Posterior vena cava (tissue), 2 donors: ENCODE results near the gene UNC119. TPM values are rescaled to one million over a fixed set of nuclear protein-coding genes. Genes with fewer than 3 reads are reported as not detected.
"Not testable (repeated sequence)": the region's sequence is repeated elsewhere in the genome, so short reads cannot be mapped to it uniquely, and the experiment has no call there.

ENCODE experiments used
- DNase-seq: peaks from one replicate; pipeline ENCODE4 v3.0.0-alpha.2; 2020; ENCODE audit warnings: low spot score
- intact Hi-C, 2 donors: fragments of 100-400 bp; cut with DNase I; formaldehyde crosslinking; loops; one replicate each; pipeline versions ENCODE4 v1.14.1 to v1.14.2; 2022 to 2023
- total RNA-seq, 2 donors: library from RNA; stranded (reverse); fragmentation: NEBNext Ultra II Directional; extraction: Animal tissue kit (Norgen Biotek cat#: 25700); gene quantifications; one replicate each; pipeline ENCODE4 v1.2.1, GENCODE V29; 2021
- donor health status: DM: yes; HTN: yes; CAD: no.
- donor health status: DM: yes; HTN: yes; CAD: no.

Gene UNC119
- total RNA-seq, 2 donors from 2014 or later, result 12.9 to 15.6 TPM

DNA sequence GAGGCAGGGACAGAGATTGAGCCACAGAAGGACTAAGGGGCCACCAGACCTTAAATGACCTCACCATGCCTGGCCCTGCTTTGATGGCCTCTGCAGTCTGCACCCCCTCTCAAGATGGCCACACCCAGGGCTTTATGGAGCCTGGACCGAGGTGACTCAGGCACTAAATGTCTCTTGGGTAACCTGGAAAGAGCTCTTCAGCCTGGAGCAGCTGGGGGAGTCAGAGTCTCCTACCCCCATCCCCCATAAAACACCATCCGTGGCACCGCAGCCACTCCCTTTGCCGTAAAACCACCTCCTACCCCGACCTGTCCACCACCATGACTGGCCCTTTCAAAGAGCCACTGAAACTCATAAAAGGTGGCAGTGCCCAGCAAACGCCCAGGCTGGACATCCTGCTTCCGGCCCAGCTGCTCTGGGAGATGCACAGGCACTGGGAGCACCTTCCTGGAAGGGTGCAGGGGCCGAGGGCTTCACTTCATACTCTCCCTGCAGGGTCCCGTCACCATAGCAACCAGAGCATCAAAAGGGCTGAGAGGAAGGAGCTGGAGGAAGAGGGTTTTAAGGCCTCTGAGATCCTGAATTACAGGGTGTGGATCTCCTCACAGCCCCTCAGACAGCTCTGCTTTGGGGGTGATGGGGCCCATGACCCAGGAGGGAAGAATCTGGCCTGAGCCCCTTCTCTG is 24.0 kb downstream of the UNC119 start:
- intact Hi-C loops, result no loop called here
- no peak for DNase-seq

DNA sequence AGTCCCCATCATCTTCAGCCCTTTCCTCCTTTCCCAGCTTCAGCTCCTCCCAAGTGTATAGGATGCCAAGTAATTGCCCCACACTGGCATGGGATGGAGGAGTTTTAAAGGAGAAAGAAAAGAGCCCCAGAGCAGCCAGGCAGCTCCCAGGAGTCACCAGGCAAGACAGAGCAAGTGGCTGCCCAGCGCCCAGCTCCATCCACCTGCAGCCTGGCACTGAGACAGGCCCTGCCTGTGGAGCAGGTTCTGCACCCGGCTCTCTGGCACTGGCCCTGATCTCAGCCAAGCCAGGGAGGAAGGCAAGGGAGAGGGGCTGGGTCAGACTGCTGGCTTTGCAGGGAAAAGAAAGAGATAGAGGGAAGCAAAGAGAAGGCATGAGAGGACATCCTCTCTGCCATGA is 24.6 kb downstream of the UNC119 start:
- DNase-seq, result no peak
- intact Hi-C loops, result no loop called here

DNA sequence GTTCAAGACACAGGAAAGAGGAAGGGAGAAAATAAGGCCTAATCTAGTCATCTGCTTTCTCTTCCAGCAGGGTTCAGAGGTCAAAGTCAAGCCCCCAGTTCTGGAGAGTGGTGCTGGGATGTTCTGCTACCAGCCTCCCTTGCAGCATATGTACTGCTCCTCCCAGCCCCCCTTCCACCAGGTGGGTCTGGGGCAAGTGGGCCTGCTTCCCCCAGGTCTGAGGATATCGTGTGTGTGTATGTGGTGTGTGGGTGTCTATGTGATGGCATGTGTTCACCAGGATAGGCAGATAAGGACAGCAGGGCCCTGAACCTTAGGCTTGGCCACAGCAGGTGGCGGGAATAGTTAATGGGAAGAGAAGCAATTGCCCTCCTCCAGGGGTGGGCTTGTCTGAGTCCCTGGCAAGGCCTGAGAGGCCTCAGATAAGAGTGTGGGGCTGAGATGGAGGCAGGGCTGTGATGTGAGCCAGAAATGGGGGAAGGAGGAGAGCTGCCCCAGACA is 25.2 kb downstream of the UNC119 start:
- intact Hi-C loops, result no loop called here
- no peak for DNase-seq

DNA sequence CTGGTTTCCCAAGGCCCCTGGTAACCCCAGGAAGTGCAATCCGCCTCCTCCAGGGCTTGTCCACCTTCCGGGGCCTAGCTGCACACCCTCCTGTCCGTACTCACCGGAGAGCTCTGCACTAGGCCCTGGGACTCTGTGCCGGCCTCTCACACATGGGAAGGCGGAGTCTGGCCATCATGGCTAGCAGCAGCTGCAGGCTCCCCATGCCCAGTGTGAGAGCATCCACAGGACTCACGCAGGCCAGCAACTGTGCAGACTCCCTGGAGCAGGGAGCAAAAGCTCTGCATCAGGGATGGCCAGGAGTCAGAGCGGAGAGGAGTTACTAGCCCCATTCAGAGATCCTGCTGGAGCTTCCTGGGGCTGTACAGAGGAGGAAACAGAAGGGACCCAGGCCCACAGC is 26.0 kb downstream of the UNC119 start:
- intact Hi-C loops, result no loop called here

DNA sequence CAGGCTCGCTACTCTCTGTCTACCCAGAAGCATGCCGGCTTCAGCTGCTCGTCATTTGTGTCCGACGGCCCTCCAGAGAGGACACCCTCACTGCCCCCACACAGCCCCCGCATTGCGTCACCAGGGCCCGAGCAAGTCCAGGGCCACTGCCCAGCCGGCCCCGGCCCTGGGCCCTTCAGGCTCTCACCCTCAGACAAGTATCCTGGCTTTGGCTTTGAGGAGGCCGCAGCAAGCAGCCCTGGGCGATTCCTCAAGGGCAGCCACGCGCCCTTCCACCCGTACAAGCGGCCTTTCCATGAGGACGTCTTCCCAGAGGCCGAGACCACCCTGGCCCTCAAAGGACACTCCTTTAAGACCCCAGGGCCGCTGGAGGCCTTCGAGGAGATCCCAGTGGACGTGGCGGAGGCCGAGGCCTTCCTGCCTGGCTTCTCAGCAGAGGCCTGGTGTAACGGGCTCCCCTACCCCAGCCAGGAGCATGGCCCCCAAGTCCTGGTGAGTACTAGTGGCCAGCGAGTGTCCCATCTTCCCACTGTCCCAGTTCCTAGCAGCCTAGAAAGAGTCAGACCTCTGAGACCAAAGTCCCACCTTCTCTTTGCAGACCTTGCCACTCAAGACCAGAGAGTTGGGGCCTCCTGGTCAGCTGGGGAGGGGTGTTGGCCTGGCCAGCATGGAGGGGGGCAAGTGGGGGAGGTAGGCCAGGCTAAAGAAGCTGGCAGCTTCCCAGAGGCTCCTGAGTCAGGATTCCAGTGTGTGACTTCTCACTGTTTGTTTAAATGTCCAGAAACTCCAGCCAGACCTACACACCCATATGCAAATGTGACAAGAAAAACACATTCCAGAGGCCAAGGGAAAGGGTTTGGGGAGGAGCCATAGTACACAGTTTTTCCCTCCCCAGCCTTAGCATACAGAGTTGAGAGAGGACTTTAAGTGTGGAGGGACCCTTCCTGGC is 27.7 kb downstream of the UNC119 start:
- intact Hi-C loops, result no loop called here
- DNase-seq, result no peak

More for the DNA sequence above, 26.0 kb downstream of the UNC119 start:
- no peak for DNase-seq

DNA sequence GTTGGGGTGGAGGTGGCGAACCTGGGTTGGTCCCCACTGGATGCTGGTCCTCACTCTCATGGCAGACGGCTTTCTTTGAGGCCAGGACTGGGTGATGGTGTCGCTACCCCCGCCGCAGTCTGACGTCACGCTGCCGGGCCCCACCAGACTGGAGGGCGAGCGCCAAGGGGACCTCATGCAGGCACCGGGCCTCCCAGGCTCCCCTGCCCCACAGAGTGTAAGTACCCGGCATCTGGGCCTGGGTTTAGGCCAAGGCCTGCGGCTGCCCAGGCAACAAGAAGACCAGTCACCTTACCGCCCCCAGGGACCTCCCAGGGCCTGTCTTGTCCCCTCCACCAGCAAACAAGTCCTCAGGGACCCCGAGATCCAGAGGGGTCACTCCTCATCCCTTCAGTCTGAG is 28.5 kb downstream of the UNC119 start:
- DNase-seq, result peak; percentile 72
- intact Hi-C loops, result no loop called here

DNA sequence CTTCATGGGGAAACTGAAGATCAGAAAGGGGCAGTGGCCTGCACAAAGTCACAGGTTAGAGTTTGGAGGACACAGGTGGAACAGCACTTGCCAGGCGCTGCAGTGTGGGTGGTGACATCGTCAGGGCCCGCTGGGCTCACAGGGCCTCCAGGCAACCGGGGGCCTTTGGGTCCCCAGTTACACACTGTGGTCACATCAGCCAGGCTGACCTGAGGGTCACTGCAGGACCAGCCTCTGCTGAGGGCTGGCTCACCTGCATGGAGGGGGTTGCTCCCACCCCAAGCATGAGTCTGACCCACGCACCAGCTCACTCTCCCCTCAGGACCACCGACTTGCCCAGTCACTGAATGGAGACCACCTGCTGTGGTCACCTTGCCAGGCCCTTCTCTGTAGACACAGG is 29.2 kb downstream of the UNC119 start:
- intact Hi-C loops, result no loop called here
- no peak for DNase-seq

DNA sequence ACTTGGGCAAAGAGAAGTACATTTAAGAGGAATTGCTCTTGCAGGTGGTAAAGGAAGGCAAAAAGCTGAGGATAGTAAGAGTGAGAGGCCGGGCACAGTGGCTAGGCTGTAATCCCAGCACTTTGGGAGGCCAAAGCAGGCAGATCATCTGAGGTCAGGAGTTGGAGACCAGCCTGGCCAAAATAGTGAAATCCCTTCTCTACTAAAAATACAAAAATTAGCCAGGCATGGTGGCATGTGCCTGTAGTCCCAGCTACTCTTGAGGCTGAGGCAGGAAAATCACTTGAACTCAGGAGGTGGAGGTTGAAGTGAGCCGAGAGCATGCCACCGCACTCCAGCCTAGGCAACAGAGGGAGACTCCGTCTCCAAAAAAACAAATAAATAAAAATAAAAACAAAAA is 30.1 kb downstream of the UNC119 start:
- intact Hi-C loops, DNase-seq: not testable (repeated sequence)

DNA sequence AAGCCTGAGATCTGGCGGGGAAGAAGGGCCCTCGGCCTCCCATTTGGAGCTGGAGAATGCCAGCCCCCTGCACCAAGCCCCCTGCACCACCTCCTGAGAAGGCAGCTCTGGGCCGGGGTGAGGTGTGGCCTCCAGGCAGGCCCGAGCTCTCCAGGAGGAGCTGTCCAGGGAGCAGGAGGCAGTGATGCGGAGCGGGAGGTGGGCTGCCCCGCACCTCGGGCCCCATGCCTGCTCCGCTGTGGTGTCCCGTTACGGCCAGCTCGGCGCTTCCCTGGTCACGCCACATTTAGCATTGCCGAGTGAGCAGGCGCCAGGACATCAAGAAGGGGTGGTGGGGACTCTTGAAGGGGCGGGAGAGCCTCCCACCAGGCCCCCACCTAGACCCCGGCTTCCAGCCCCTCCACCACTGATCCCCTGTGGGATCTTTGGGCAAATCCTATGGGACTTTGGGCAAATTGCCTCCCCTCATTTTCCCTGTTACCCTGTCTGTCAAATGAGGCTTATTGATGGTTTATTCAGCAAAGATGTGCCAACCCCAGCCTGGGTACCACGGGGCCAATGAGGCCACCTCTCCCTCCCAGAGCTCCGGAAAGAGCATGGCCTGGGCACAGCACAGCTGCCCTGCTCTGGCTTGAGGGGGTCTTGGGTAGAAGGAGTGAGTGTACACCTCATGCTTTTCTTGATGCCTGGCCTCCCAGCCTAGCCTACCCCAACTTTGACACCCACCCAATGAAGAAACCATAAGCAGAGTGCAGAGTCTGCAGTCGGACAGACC is 30.9 kb downstream of the UNC119 start:
- intact Hi-C loops, result no loop called here
- DNase-seq, result no peak

DNA sequence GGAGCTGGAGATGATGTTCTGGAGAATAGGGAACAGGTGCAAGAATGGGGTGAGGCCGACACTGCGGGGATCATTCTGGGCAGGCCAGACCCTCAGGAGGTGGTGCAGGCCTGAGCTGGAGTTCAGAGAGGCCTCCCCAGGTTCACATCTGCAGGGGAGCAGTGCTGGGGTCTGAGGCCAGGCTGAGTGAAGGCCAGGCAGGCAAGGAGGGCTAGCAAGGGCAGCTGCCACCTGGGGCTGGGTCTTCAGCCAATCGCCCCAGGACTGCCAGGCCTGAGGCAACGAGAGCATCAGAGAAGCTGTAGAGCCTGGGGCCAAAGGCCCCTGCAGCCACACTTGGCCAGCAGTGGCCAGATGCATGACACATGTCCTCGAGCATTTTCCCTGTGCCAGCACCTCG is 31.7 kb downstream of the UNC119 start:
- no peak for DNase-seq
- intact Hi-C loops, result no loop called here

DNA sequence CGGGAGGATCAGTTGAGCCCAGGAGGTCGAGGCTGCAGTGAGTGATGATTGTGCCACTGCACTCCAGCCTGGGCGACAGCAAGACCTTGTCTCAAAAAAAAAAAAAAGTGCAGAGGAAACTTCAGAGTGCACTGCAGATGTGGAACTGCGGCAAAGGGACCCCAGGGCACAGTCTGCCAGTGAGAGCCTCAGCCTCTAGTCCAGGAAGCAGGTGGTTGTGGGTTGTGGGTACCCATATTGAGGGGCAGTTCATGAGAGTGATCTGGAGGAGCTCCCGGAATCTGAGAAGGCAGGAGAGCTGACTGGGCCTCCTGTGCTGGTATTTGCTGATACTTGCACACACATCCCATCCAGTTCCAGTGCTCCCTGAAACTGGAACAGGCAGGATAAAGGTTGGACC is 33.2 kb downstream of the UNC119 start:
- intact Hi-C loops, result loop anchor here in 1 of 2 donors (10.0 kb wide), 1 partner anchor 74 kb away; no protein-coding TSS in a partner anchor
- DNase-seq, result no peak

DNA sequence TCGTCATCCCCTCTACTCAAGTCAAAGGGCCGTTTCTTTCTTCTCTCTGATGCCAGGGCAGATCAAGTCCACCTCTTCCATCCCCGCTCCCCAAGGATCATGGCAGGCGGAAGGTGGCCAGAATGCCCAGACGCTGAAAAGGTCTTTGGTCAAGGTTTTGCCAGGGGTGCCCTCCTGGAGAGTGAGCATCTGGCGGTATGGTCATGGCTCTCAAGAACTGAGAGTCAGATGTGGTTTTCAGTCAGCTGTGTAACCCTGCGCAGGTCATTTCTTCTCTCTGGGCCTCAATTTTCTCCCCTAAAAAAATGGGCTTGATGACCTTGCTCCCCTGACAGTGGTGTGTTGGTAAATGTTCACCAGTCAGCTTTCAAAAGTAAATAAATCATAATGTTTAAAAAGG is 33.8 kb downstream of the UNC119 start:
- no peak for DNase-seq
- intact Hi-C loops, result loop anchor here in 1 of 2 donors (10.0 kb wide), 1 partner anchor 74 kb away; no protein-coding TSS in a partner anchor

DNA sequence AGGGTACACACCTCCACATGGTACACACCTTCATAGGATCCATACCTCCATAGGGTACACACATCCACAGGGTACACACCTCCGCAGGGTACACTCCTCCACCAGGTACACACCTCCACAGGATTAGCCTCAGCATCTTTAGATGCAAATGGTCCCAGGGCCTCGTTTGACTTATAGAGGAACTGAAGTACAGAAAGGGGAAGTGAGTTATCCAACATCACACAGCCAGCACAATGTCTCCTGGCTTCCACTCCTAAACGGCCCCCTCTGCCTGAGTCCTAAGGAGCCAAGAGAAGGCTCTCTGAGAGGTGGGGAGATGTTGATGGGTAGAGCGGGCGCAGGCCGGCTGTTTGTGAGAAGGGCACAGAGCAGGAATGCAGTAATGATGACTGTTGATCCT is 34.3 kb downstream of the UNC119 start:
- DNase-seq, result no peak
- intact Hi-C loops, result loop anchor here in 1 of 2 donors (10.0 kb wide), 1 partner anchor 73 kb away; no protein-coding TSS in a partner anchor

DNA sequence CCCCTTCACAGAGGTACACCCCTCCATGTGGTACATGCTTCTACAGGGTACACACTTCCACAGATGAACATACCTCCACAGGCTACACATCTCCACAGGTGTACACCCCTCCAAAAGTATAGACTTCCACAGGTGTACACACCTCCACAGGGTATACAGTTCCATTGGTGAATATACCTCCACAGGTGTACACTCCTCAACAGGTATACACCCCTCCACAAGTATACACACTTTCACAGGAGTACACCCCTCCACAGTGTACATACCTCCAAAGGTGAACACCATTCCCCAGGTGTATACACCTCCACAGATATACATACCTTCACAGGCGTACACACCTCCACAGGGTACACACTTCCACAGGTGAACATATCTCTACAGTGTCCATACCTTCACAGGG is 36.9 kb downstream of the UNC119 start:
- intact Hi-C loops, result loop anchor here in 1 of 2 donors (10.0 kb wide), 1 partner anchor 71 kb away; no protein-coding TSS in a partner anchor
- DNase-seq, result no peak

DNA sequence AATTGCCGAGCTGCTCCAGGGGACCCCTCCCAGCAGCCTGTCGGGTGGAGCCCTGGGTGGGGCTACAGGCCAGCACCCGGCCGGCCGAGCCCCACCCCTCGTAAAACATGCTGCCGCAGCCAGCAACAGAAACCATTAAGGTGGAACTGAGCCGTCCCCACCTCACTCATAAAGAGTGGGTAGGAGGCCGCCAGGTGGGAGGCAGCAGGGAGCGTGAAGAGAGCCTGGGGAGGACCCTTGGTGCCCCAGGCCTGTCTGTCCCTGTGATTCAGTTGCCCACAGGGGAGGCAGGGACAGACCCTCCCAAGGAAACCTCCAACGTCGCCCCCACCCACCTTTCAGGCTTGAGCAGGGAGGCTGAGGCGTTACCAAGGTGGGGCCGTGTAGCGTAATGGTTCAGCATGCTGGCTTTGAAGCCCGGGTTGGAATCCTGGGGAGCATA is 37.8 kb downstream of the UNC119 start:
- intact Hi-C loops, result loop anchor here in 1 of 2 donors (10.0 kb wide), 1 partner anchor 70 kb away; no protein-coding TSS in a partner anchor
- peak; percentile 57 for DNase-seq

DNA sequence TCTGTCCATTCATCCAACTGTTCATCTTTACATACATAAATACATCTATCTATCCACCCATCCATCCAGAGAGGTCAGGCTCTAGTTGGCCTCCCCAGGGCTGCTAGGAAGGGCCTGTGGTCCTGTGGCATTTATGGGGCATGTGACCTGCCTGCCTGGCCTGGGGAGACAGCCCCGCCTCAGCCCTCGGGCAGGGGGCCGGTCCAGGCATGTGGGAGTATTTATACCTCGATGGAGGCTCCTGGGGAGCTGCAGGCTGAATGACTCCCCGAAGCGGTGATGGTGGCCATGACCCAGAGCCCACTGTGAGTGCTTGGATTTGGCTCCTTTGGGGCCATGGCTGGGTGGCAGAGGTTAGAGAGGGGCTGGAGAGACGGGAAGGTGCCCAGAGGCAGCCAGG is 38.9 kb downstream of the UNC119 start:
- intact Hi-C loops, result loop anchor here in 1 of 2 donors (10.0 kb wide), 1 partner anchor 69 kb away; no protein-coding TSS in a partner anchor
- peak; percentile 65 for DNase-seq

DNA sequence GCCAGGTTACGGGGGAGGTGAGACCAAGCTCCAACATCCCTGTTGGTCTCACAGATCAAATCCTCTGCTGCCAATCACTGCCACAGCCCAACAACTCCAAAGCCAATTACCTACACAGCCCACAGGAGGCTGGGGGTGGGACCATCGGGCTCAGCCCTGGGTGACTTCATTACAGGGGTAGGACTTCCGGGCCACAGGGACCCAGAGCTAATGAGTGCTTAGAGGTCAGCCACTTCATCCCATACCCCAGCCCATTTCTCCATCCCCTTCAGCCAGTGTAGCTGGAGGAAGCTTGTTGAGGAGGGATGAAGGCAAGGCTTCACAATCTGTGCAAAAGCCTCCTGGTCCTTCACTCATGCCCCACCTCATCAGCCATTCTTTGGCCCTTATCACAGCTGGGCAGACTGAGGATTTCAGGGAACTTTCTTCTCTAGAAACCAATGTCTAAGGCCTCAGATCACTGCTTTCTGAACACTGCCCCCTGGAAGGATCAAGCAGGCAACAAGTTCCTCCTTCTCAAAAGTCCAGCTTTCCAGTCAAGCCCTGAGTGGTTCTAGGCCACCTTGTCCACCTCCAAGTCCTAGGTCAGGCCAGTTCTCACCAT is 40.5 kb downstream of the UNC119 start:
- intact Hi-C loops, result loop anchor here in 1 of 2 donors (10.0 kb wide), 1 partner anchor 67 kb away; no protein-coding TSS in a partner anchor
- peak; percentile 67 for DNase-seq

DNA sequence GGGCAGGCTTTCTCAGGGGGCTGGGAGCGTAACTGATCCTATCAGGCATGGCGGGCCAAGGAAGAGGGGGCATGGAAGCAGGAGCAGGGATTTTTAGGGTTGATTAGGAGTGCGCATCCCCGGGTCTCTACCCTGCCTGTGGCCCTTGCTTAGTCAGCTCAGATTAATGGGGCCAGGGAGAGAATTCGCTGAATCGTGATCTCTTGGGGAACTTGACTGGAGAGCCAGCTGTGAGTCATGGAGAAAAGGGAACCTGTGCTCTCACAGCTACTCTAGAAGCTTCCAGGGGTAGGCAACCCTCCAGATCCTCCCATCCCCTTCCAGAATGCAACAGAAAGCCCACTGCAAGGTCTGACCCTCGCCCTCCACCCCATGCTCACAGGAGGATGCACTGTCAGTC is 42.6 kb downstream of the UNC119 start:
- intact Hi-C loops, result loop anchor here in 1 of 2 donors (10.0 kb wide), 1 partner anchor 65 kb away; no protein-coding TSS in a partner anchor
- no peak for DNase-seq
